PC-9 (cell line): ENCODE results near the gene SPRY2.

Experiments used
- CTCF ChIP-seq: fragments of 200-600 bp; sonication (generic); conservative IDR thresholded peaks from 2 replicates; pipeline ENCODE4 v1.6.1; 2017; ENCODE audit warnings: mixed run types, antibody characterized with exemption, mild to moderate bottlenecking, moderate library complexity
- EZH2 ChIP-seq: fragments of 200-600 bp; sonication (generic); IDR thresholded peaks from 2 replicates; pipeline ENCODE4 v1.8.0; 2017; ENCODE audit warnings: antibody characterized with exemption, low read depth

GRCh38 chr13:80345771-80346510 lies 5.0 kb upstream of the SPRY2 start:
- no peak for TF ChIP-seq EZH2
- no peak for TF ChIP-seq CTCF
